Fibroblast of villous mesenchyme (primary cell): ENCODE measurements around the gene FAM13C. TPM values are rescaled to one million over a fixed set of nuclear protein-coding genes. Genes with fewer than 3 reads are reported as not detected.

Experiments
- DNase-seq: peaks from one replicate; pipeline ENCODE4 v3.0.0-alpha.2; 2010; ENCODE audit warnings: low read depth
- H3K4me3 ChIP-seq: 2 replicates; pipeline ENCODE4 v1.5.1; 2011; ENCODE audit warnings: low read depth, mild to moderate bottlenecking, low read length
- CTCF ChIP-seq: IDR thresholded peaks from 2 replicates; pipeline ENCODE4 v1.5.1; 2012; ENCODE audit warnings: low read depth, mild to moderate bottlenecking, low read length; ENCODE audit not compliant: insufficient read depth
- total RNA-seq: library from RNA; depleted of rRNA; stranded (reverse); fragments of >200 nt; gene quantifications from 2 replicates; pipeline ENCODE4 v1.2.3, GENCODE V29; 2012

The FAM13C gene
- total RNA-seq, 1 donor: 0.43 TPM

- no peak overlapping the region for H3K4me3 ChIP-seq
- TF ChIP-seq CTCF: no peak
- DNase-seq: no peak
Measured at GRCh38 chr10:59381687-59382086, 19.3 kb upstream of the FAM13C start.

- no peak overlapping the region for H3K4me3 ChIP-seq
- no peak for TF ChIP-seq CTCF
- no peak for DNase-seq
Measured at GRCh38 chr10:59376846-59377245, 14.5 kb upstream of the FAM13C start.

GRCh38 chr10:59375990-59376389, 13.6 kb upstream of the FAM13C start:
- H3K4me3 ChIP-seq: no peak overlapping the region
- no peak for TF ChIP-seq CTCF
- no peak for DNase-seq

- DNase-seq: no peak
- TF ChIP-seq CTCF: no peak
- no peak overlapping the region for H3K4me3 ChIP-seq
Measured at GRCh38 chr10:59374916-59375315, 12.6 kb upstream of the FAM13C start.

- TF ChIP-seq CTCF: no peak
- H3K4me3 ChIP-seq: no peak overlapping the region
- DNase-seq: no peak
Measured at GRCh38 chr10:59373071-59373470, 10.7 kb upstream of the FAM13C start.

- no peak overlapping the region for H3K4me3 ChIP-seq
- no peak for TF ChIP-seq CTCF
- DNase-seq: no peak
Measured at GRCh38 chr10:59372543-59372942, 10.2 kb upstream of the FAM13C start.

GRCh38 chr10:59366290-59366689, 3.9 kb upstream of the FAM13C start:
- TF ChIP-seq CTCF: no peak
- no peak for DNase-seq

More at GRCh38 chr10:59366290-59366689, 3.9 kb upstream of the FAM13C start:
- no peak overlapping the region for H3K4me3 ChIP-seq
